ENCODE results near the gene OCA2.

Gene OCA2

GRCh38 chr15:27835233-27835939 lies 263.7 kb downstream of the OCA2 start:
- DNase-seq, result no peak

- no peak for DNase-seq
Observed at GRCh38 chr15:27834684-27835083, 264.4 kb downstream of the OCA2 start.

DNA sequence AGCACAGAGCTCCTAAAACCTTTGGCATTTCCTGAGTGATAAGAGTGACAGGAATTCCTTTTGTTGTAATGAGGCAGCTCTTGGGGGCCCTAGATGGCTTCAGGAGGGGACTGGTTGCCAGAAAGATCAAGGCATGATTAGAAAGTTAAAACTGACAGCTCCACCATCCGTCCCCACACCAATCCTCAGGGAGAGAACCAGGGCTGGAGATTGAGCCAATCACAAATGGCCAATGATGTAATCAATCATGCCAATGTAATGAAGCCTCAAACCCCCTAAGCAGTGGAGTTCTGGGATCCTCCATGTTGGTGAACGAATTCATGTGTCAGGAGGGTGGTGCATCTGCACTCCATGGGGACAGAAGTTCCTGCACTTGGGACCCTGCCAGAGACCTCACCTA lies 265.1 kb downstream of the OCA2 start:
- DNase-seq, result no peak

GRCh38 chr15:27833178-27833577 lies 265.9 kb downstream of the OCA2 start:
- DNase-seq, result no peak

GRCh38 chr15:27832237-27832596 lies 266.9 kb downstream of the OCA2 start:
- DNase-seq, result no peak

DNA sequence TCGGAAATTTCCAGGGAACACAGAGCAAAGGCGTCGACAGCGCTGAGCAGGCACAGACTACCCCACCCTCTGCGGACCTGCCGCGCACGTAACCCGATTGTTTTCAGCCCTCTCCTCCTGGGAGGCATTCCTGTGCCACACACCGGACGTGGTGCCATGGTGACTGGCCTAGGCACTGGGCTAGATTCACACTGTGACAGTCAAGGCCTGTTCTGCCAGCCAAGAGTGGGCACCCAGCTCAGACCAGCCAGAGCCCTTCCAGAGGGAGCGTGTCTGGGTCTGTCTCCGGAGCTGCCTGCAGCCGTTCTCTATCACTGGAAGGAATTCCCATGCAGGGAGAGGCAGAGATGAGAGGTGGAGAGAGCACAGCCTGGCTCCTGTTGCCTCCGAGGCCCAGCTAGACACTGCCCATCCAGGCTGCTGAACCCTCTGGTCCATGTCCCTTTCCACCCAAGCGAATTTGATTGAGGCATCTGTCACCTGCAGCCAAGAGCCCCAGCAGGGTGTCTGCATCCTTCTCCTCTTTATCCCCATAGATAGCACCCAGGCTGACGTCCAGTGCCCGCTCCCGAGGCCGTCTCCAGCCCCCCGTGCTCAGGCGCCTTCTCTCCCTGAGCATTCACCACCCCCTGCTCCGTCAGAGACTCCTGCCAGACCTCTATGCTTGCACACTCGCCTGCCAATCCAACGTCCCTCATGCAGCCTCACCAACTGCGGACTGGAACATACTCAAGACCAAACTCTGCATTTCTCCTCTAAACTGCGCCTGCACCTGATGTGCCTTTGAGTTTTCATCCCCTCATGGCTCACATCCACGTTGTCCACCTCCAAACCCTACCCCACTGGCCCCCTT lies 267.5 kb downstream of the OCA2 start:
- no peak for DNase-seq

- no peak for DNase-seq
Observed at GRCh38 chr15:27828746-27829145, 270.4 kb downstream of the OCA2 start.

DNA sequence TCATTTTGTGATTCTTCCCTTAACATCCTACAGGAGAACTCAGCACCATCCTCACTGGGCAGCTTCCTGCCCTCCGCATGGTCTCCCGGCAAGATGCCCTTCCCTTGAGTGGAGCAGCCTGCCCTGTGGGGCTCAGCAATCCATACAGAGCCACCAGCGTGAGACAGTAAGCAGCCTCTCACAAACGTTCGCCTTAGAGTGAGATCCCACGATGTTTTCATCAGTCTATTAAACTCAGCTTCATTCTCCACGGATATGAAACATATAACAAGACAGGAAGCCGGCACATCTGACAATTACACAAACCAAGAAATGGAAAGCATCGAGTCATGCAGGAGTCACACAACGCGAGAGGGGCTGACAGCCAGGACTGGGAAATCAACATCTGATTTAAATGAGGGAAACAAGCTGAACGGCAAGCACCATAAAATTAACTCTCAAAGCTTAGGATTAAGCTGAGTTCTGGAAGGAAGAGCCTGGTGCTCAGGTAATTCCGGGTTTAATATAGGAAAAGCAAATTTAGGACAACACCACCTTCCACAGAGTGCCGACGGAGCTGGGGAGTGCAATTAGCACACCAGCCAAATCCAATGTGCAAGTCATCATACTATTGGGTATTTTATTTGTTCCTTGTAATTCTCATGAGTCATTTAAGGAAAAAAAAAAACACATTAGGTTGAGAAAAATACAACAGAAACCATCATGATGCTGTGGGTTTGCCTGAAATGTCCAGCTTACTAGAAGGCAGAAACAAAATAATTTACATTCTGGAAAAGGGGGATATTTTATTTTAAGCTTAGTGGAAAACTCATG lies 272.0 kb downstream of the OCA2 start:
- DNase-seq, result no peak

DNA sequence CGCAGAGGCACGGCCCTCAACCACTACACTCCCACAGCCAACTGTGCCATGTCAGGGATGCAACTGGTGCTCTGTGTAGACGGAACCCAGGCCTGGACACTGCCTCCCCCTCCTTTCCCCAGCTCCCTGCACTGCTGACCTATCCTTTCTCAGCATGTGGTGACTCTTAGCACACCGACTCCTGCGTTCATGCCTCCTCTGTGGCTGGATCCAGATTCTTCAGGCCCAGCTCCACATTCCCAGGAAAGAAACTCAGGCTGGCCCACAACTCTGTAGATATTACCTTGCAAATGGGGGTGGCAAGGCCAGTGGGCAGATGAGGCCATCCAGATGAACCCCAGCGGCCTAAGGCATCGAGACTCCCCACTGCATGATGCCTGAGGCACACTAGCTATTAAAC lies 272.7 kb downstream of the OCA2 start:
- DNase-seq, result no peak

DNA sequence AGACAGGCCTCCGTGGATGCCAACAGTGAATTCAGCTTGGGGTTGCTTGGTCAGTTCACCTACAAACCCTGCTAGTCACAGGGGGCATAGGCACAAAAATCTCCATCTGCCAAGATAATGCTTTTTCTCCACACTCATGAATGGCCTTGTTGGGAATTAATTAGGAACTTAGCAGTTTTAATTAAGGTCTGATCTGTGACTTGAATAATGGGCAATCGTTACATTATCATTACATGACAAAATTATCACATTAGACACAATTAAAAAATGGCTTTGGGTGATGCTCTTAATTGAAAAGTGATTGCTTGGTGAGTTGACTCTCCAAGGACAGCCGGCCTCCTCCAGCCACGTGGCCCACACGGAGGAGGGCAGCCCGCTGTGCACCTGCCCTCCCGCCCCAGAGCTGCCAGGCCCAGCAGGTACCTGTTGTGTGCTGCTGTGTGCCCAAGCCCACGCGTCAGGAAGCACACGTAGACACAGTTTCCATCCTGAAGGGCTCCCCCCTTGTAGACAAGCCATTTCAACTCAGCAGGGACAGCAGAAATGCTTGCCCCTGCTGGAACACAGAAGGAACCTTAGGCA lies 274.2 kb downstream of the OCA2 start:
- DNase-seq, result no peak

GRCh38 chr15:27821273-27821672 lies 277.8 kb downstream of the OCA2 start:
- no peak for DNase-seq

DNA sequence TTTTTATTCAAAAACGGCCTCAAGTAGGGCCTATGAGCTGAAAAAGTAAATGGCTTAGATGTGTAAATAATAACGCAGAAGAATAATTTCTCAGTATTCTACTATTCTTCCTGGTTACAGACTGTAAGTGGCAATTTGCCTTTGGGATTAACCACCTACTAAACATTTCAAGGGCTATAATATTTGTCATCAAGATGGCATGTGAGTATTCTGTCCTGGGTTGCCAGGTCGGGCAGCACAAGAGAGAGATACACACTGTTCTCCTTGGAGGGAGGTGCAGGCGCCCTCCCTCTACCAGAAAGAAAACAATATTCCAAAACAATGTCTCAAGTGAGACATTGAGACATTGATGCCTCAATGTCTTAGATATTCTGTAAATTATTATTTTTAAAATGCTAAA lies 278.4 kb downstream of the OCA2 start:
- no peak for DNase-seq

GRCh38 chr15:27820232-27820631 lies 278.9 kb downstream of the OCA2 start:
- DNase-seq, result no peak

DNA sequence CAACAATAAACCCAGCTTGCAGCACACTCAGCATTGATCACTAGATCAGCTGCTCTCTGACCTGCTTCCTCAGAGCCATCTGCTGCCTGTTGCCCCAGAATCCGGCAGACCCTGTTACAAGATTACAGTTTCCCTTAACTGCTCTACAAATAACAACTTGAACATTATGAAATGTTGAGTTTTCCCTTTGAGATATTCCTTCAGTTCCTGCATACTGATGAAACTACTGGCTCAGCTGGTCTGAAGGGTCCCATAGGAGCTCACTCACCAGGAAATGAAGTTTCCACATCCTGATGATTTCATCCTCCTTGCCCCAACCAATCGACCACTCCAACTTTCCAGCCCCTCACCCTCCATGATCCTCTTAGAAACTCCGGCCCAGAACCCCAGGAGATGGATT lies 281.9 kb downstream of the OCA2 start:
- no peak for DNase-seq

DNA sequence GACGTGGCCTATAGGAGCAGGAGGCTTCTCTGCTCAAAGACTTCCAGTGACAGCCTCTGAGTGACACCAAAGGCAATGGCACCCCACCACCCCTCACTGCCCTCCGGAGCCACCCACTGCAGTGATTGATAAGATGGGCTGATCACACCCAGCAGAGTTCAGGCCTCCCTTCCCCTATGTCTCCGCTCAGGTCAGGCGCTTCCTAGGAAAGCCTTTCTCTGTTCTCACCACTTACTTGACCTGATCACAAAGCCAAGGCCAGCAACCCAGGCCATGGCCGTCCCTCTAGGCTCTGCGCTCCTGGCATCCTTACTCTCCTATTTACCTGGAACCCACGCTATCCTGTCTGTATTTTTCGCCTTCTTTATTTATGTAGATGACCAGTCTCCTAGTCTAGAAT lies 282.3 kb downstream of the OCA2 start:
- DNase-seq, result no peak

- no peak for DNase-seq
Observed at GRCh38 chr15:27815035-27815434, 284.1 kb downstream of the OCA2 start.

DNA sequence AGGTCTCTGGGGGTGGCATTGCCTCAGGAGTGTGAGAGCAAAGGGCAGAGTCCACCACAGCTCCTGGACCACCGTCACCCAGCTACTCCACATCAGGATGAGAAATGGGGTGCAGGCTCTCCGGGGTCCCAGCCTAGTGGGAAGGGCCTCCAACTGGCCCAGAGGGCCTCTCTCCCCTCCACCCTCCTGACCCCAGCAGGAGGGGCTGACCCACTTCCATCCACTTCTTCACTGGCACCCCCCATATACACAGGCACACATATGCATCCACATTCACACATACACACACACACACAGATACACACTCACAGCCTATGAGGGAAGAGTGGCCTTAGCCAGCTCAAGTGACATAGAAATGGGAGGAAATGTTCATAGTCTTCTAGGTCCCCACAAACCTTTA lies 286.0 kb downstream of the OCA2 start:
- no peak for DNase-seq

GRCh38 chr15:27808182-27808581 lies 290.9 kb downstream of the OCA2 start:
- no peak for DNase-seq

DNA sequence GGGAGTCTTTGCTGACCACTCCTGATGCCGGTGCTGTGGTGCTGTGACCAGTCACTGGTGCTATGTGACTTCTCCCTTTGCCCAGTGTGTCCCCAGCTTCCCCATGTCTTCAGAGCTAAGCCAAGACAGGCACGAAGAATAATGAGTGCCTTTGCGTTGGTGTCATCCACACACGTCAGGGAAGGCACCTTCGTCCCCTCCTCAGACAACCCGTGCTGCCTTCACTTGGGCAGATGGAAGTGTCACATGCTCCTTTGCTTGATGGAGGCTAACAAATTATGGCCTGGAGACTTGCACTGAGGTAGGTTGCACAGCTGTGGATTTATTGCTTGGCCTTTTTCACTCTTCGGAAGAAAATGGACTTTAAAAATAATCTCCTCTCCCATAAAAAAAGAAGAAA lies 291.8 kb downstream of the OCA2 start:
- DNase-seq, result no peak

DNA sequence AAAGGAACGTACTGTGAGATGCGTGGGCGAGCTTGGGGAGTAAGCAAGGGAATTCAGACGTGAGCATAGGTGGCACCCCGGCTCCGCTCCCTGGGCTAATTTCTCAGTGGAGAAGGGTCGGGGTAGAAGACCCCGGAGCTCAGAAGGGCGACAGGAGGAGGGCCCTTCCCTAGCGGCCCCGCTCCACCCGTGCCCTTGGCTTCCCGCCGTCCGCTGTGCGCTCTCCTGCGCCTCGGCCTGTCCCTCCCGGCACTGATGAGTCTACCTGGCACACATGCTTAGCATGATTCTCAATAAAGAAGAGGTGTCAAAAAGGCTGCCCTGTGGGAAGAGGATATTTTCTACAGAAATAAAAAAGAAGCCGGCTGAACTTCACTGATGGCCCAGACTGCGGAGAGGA lies 292.7 kb downstream of the OCA2 start:
- no peak for DNase-seq

- no peak for DNase-seq
Observed at GRCh38 chr15:27805261-27806220, 293.6 kb downstream of the OCA2 start.
